ENCODE data around the gene ZC3H7A. TPM values are rescaled to one million over a fixed set of nuclear protein-coding genes. Genes with fewer than 3 reads are reported as not detected.

Gene ZC3H7A
- total and polyA plus RNA-seq, 9 of the 15 experiments (the other 6 are each of a cell fraction or from before 2014, with no cell fraction given): 19.8 to 49.1 (median 28.2) TPM

- TF ChIP-seq E2F6 (IDR thresholded peaks at IDR 0.05; ENCODE audit: borderline replicate concordance in 1 of 2, extremely low read depth in 1 of 2, insufficient read depth in 1 of 2, insufficient read length in 1 of 2, low read depth in 1 of 2, low read length in 1 of 2, poor library complexity in 1 of 2, severe bottlenecking in 1 of 2): peak in 1 of 2 experiments; percentile 39
- peak; percentile 18 for TF ChIP-seq RBM22 (IDR thresholded peaks at IDR 0.05; ENCODE audit: low read depth, low read length, poor library complexity, severe bottlenecking)
- TF ChIP-seq ZNF121 (CRISPR knock-in tag; conservative IDR thresholded peaks at IDR 0.05): peak; percentile 6; the same call in 1 of the 2 replicates
- peak in 2 of 3 experiments; percentile 36 to 80; a peak in 4 of 6 replicates for TF ChIP-seq ZBTB11 (CRISPR knock-in tag; IDR thresholded peaks at IDR 0.05)
- no peak for TF ChIP-seq U2AF2 (optimal IDR thresholded peaks at IDR 0.05; ENCODE audit: low read depth, low read length)
- TF ChIP-seq TFAP4 (CRISPR knock-in tag; IDR thresholded peaks at IDR 0.05; ENCODE audit: borderline replicate concordance): peak; percentile 43; the same call in 1 of the 2 replicates
- 0 out of 2 replicates have a peak, but pooled peaks have one; percentile 40 for TF ChIP-seq ZBTB49 (CRISPR knock-in tag; IDR thresholded peaks at IDR 0.05; ENCODE audit: borderline replicate concordance)
- peak; percentile 58; the same call in 1 of the 2 replicates for TF ChIP-seq FOXP4 (CRISPR knock-in tag; IDR thresholded peaks at IDR 0.05; ENCODE audit: borderline replicate concordance)
- TF ChIP-seq ZNF263 (CRISPR knock-in tag; IDR thresholded peaks at IDR 0.05; ENCODE audit: borderline replicate concordance): peak; percentile 35
- peak; percentile 72; the same call in 1 of the 2 replicates for TF ChIP-seq NR3C1 (CRISPR knock-in tag; IDR thresholded peaks at IDR 0.05)
- TF ChIP-seq MYC (IDR thresholded peaks at IDR 0.05; ENCODE audit: low read depth, low read length): no peak
- 0 out of 2 replicates have a peak, but pooled peaks have one; percentile 28 for TF ChIP-seq MYC (CRISPR knock-in tag; IDR thresholded peaks at IDR 0.05; ENCODE audit: borderline replicate concordance, low read depth)
- TF ChIP-seq ZBTB1 (CRISPR knock-in tag; IDR thresholded peaks at IDR 0.05; ENCODE audit: borderline replicate concordance, low read depth): peak; percentile 47; the same call in 1 of the 2 replicates
- no peak for TF ChIP-seq ESRRB (CRISPR knock-in tag; IDR thresholded peaks at IDR 0.05; ENCODE audit: borderline replicate concordance)
- peak; percentile 76 for TF ChIP-seq CHD1 (IDR thresholded peaks at IDR 0.05; ENCODE audit: low read length)
Measured at GRCh38 chr16:11742093-11742535, 54.9 kb downstream of the ZC3H7A start (continued).
